ENCODE data around the gene DAB1.

DAB1 gene

DNA sequence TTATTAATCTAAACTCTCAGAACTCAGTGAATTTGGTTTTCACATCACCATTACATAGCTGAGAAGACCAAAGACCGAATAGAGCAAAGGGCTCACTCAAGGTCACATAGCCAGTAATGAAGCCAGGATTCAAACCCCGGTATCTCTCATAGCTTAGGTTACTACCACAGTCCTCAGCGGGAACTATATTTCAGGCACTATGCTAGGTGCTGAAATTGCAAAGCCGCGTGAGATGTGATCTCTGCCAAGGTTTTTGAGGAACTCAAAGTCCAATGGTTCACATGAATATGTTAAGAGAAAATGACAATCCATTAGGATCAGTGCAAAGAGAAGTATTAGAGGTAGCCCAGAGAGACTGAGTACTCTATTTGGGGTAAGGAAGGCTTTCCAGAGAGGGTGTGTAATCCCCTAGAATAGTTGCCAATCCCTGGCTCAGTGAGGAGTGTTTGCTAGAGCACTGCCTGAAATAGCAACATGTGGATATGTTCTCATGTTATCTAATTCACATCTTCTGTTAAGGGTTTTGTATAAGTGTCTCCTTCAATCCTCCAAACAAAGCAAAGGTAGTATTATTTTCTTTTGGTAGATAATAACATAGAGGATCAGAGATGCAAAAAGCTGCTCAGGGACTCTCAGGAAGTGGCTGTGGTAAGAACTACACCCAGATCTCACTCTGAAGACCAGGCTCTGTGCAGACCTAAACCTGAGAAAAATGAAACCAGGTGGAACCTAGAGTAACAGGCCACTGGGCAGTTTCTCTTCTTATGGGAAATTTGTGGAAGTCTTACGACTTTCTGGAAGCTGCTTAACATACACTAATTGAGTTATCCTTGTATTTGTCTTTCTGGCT is 365.0 kb downstream of the DAB1 start:
- Histone ChIP-seq H3K27ac (no peak overlapping the region), H3K4me3 (no peak overlapping the region), H3K9me3 (no peaks in the 10 kb centered on the region), H3K9ac (no peak overlapping the region), H4K20me1 (no peaks in the 10 kb centered on the region), H3K36me3 (peaks cover 39% of the 10 kb centered on the region), H3K4me1 (peaks cover 33% of the 10 kb centered on the region), H3K4me2 (peak overlapping the region; percentile 29; the same call in 1 of the 2 replicates), H3K27me3 (no peaks in the 10 kb centered on the region)
- TF ChIP-seq Cebpa-rat (IDR thresholded peaks at IDR 0.05): no peak

DNA sequence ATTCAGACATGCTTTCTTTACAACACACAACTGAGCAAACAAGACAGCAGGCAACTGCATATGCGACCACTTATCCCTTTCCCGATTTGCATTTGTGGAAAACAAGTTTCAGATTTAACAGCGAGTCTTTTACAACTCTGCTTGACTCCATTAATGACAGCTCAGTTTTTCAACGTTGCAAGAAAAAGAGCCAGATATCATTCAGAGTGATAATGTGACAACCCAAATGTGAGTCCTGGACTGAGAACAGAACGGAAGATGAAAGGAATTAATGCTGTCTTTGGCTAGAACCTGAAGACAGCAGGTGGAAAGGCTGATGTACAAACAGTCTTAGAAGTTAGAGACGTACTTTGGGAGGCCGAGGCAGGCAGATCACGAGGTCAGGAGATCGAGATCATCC is 375.0 kb downstream of the DAB1 start:
- Histone ChIP-seq H4K20me1 (no peaks in the 10 kb centered on the region), H3K4me2 (no peak overlapping the region), H3K4me3 (no peak overlapping the region), H3K9ac (no peak overlapping the region), H3K36me3 (0 out of 2 replicates have a peak, but pooled peaks cover 6% of the 10 kb centered on the region), H3K27me3 (no peaks in the 10 kb centered on the region), H3K27ac (no peak overlapping the region), H3K9me3 (no peaks in the 10 kb centered on the region), H3K4me1 (no peaks in the 10 kb centered on the region)
- TF ChIP-seq Cebpa-rat (IDR thresholded peaks at IDR 0.05): no peak

DNA sequence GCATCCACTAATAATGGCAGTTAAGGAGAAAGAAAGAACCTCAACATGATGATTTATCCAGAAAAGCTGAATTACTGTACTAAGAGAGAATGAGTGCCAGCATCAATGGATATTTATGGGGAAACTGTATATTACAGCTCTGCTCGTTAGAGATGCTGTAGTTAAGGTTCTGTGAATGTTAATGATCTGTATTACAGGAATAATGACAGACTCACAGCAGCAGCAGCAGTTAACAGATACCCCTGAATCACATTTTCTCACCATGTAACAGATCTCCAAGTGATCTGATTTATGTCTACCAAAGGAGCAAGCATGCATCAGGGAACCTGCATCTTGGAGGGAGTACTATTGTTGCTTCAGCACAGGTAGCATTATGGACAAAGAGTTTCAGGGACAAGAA is 377.4 kb downstream of the DAB1 start:
- no peak for TF ChIP-seq Cebpa-rat (IDR thresholded peaks at IDR 0.05)
- no peaks in the 10 kb centered on the region for H4K20me1 ChIP-seq
- peaks cover 1% of the 10 kb centered on the region; the same call in 1 of the 2 replicates for H3K9me3 ChIP-seq
- peaks cover 12% of the 10 kb centered on the region for H3K4me1 ChIP-seq
- H3K27me3 ChIP-seq: no peaks in the 10 kb centered on the region
- 0 out of 2 replicates have a peak, but pooled peaks cover 7% of the 10 kb centered on the region for H3K36me3 ChIP-seq
- H3K27ac ChIP-seq: no peak overlapping the region
- no peak overlapping the region for H3K9ac ChIP-seq
- no peak overlapping the region for H3K4me3 ChIP-seq
- H3K4me2 ChIP-seq: no peak overlapping the region

DNA sequence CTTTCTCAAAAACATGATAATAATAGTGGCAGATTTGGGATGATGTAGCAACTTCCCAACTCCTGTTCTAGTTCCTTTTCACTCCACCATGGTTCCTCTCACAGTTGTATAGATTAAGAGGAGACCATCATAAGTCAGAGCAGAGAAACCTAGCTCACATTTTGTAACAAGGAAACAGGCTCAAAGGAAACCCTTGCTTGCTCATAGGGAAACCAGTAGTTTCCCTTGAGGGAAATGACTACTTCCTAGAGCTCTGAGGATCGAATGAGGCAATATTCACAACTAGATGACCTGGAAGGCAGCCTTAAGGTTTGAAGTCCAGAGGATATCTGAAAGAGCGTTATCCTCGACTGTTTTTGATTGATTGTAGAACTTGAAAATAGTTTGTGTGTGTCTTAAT is 382.0 kb downstream of the DAB1 start:
- Histone ChIP-seq H3K4me2 (peak overlapping the region; percentile 51), H3K36me3 (peaks cover 18% of the 10 kb centered on the region; the same call in 1 of the 2 replicates), H3K4me3 (no peak overlapping the region), H3K4me1 (peaks cover 40% of the 10 kb centered on the region), H3K9ac (no peak overlapping the region), H3K9me3 (peaks cover 15% of the 10 kb centered on the region), H3K27me3 (no peaks in the 10 kb centered on the region), H4K20me1 (no peaks in the 10 kb centered on the region), H3K27ac (peak overlapping the region; percentile 19; the same call in 1 of the 2 replicates)
- no peak for TF ChIP-seq Cebpa-rat (IDR thresholded peaks at IDR 0.05)

DNA sequence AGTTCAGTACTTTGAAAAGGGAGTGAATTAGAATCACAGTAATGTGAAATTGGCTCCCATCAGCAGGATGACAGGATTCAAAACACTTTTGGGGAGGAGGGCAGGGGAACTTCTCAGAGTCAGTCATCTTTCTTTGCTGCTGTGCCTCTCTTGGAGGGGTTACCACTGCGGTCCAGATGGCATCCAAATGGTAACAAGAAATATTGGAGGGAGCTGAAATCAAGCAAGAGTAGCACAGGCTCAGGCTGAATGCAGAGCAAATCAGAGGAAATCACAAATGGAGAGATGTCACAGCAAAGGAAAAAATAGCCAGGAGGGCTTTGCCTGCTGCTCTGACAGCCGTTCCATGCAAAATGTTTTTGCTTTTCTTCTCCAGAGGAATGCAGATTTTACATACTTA is 383.0 kb downstream of the DAB1 start:
- Histone ChIP-seq H3K4me1 (peaks cover 51% of the 10 kb centered on the region), H3K4me3 (no peak overlapping the region), H3K9ac (no peak overlapping the region), H3K4me2 (no peak overlapping the region), H3K27me3 (no peaks in the 10 kb centered on the region), H3K27ac (no peak overlapping the region), H4K20me1 (no peaks in the 10 kb centered on the region), H3K36me3 (peaks cover 20% of the 10 kb centered on the region; the same call in 1 of the 2 replicates), H3K9me3 (peaks cover 22% of the 10 kb centered on the region)
- no peak for TF ChIP-seq Cebpa-rat (IDR thresholded peaks at IDR 0.05)

DNA sequence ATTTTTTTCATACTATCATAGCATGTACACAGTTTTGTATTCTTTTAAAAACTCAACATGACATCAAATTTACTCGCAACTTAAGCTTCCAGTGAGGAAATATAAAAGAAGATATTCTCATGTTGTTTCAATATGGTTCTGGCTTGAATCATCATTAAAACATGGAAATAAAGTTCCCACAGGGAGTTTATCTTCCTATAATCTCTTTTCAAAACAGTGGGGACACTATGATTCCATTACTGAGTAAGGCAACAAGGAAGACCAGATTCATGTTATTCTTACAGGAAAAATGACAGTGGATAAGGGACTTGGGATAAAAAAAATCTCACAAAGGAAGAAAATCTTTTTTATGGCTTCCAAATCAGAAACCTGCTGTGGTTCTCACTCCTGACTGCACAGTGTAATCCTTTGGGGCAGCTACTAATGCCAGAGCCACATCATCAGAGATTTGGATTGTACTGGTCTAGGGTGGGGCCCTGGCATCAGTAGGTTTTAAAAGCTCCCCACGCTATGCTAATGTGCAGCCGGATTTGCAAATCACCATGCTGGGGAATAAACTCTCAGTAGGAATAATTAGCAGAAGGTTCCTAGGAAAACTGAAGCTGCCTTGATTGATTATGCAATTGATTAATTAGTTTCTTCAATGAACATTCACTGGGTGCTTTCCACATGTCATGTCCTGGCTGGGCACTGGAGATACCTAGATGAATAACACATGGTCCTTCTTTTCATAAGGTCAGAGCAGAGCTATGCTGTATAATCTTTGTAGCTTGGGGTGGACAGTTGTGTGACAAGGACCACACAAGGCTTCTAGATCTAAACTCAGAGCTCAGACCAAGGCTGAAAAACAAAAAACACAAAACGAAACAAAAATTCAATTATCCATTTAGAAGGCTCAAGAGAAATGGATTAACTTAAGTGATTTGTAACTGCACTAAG is 386.9 kb downstream of the DAB1 start:
- no peak overlapping the region for H3K27ac ChIP-seq
- H3K27me3 ChIP-seq: no peaks in the 10 kb centered on the region
- H3K36me3 ChIP-seq: peaks cover 12% of the 10 kb centered on the region; the same call in 1 of the 2 replicates
- H4K20me1 ChIP-seq: no peaks in the 10 kb centered on the region
- no peak for TF ChIP-seq Cebpa-rat (IDR thresholded peaks at IDR 0.05)
- peaks cover 82% of the 10 kb centered on the region for H3K4me1 ChIP-seq
- H3K4me3 ChIP-seq: no peak overlapping the region
- H3K4me2 ChIP-seq: peak overlapping the region; percentile 37; the same call in 1 of the 2 replicates
- no peak overlapping the region for H3K9ac ChIP-seq
- peaks cover 23% of the 10 kb centered on the region for H3K9me3 ChIP-seq

DNA sequence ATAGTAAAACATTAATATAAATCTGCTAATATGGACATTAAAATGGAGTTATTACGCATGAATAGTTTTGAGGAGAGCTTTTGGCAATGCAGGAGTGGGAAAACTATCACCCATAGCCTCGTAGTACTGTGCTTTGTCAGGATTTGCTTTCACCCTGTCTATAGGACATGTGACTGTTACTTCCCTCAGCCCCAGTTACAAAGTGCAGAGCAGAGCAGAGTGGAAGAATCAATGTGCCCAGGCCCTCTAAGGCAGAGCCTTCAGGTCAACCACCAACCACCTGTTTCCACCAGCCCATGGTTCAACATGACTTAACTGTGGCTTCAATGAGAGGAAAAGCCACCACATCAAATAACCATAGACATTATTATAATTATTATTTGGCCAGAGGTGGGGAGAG is 389.1 kb downstream of the DAB1 start:
- Histone ChIP-seq H3K4me3 (no peak overlapping the region), H4K20me1 (no peaks in the 10 kb centered on the region), H3K27me3 (no peaks in the 10 kb centered on the region), H3K4me1 (peaks cover 88% of the 10 kb centered on the region), H3K9me3 (peaks cover 34% of the 10 kb centered on the region), H3K9ac (no peak overlapping the region), H3K27ac (peak overlapping the region; percentile 62; the same call in 1 of the 2 replicates), H3K36me3 (peaks cover 19% of the 10 kb centered on the region; the same call in 1 of the 2 replicates), H3K4me2 (peak overlapping the region; percentile 64)
- no peak for TF ChIP-seq Cebpa-rat (IDR thresholded peaks at IDR 0.05)

DNA sequence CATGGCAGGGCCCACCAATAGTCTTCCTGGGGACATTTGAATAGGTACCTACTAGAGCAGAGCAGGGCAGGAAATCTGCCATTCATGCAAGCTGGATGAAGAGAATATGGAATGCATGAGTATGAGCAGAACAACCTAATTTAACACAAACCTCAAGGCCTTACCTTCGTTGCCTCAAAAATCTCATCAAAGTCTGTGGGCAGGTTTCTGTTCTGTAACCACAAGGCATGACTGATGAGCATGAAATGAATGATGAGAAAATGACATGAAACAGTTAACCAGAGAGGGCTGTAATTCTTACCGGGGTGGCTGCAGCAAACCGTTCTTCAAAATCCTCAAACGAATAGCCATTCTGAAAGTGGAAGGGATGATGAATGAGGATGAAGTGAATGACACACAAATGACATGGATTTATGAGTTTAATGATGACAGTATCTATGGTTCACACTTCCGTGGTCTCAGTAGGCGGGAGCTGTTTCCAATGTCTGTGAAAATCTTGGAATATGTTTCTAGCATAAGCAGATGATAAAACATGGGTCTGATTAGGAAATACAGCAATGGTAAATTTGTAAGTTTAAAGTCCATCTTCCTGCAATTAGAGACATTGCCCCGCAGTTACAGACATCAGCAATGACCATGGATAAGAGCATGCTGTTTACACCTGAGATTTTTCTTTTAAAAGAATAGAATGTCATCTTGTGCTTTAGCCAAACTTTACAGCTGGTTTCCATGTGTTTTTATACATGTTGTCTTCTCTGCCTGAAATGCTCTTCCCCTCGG is 390.4 kb downstream of the DAB1 start:
- Histone ChIP-seq H3K4me3 (no peak overlapping the region), H3K4me2 (peak overlapping the region; percentile 64), H3K4me1 (peaks cover 76% of the 10 kb centered on the region), H3K27me3 (no peaks in the 10 kb centered on the region), H4K20me1 (no peaks in the 10 kb centered on the region), H3K27ac (peak overlapping the region; percentile 62; the same call in 1 of the 2 replicates), H3K9ac (no peak overlapping the region), H3K36me3 (peaks cover 31% of the 10 kb centered on the region), H3K9me3 (peaks cover 47% of the 10 kb centered on the region)
- TF ChIP-seq Cebpa-rat (IDR thresholded peaks at IDR 0.05): no peak
